ENCODE measurements around the gene CDKN2C.

Gene CDKN2C

DNA sequence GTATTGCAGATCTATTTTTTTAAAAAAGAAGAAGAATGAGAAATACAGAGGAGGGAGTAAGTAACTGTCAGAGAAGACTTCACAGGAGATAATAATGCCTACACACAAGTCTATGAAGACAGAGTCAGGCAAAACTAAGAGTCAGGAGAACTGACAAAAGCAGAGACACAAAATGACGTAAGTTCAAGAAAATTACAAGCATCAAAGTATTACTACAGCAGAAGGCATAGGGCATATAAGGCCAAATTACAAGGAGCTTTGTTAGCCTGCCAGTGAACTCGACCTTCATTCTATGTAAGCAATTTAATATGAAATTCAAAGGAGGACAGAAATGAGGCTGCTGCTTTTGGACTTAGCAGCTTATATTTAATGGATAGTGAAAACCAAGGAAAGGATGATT lies 33.7 kb upstream of the CDKN2C start:
- Histone ChIP-seq H3F3A (ENCODE audit: insufficient read depth, low read length) (no peaks in the 10 kb centered on the region), H3K4me2 (ENCODE audit: low read length) (no peak overlapping the region), H3K9ac (ENCODE audit: low read length) (no peak overlapping the region), H3K9me3 (ENCODE audit: low read length) (no peaks in the 10 kb centered on the region), H3K27ac (ENCODE audit: low read depth, low read length, poor library complexity, severe bottlenecking) (no peak overlapping the region), H2AFZ (ENCODE audit: low read length) (no peak overlapping the region), H3K27me3 (ENCODE audit: insufficient read depth, low read length) (no peaks in the 10 kb centered on the region), H3K36me3 (ENCODE audit: insufficient read depth, low read length) (0 out of 2 replicates have a peak, but pooled peaks cover 5% of the 10 kb centered on the region), H3K9me2 (ENCODE audit: low read depth, low read length) (no peaks in the 10 kb centered on the region), H3K4me3 (ENCODE audit: low read depth, low read length, poor library complexity, severe bottlenecking) (no peak overlapping the region), H3K4me1 (ENCODE audit: insufficient read depth, low read length, severe bottlenecking) (no peaks in the 10 kb centered on the region), H3K79me2 (ENCODE audit: insufficient read depth, low read length) (peaks cover 84% of the 10 kb centered on the region), H4K20me1 (ENCODE audit: insufficient read depth, low read length) (no peaks in the 10 kb centered on the region)
- TF ChIP-seq, protein P1, sequence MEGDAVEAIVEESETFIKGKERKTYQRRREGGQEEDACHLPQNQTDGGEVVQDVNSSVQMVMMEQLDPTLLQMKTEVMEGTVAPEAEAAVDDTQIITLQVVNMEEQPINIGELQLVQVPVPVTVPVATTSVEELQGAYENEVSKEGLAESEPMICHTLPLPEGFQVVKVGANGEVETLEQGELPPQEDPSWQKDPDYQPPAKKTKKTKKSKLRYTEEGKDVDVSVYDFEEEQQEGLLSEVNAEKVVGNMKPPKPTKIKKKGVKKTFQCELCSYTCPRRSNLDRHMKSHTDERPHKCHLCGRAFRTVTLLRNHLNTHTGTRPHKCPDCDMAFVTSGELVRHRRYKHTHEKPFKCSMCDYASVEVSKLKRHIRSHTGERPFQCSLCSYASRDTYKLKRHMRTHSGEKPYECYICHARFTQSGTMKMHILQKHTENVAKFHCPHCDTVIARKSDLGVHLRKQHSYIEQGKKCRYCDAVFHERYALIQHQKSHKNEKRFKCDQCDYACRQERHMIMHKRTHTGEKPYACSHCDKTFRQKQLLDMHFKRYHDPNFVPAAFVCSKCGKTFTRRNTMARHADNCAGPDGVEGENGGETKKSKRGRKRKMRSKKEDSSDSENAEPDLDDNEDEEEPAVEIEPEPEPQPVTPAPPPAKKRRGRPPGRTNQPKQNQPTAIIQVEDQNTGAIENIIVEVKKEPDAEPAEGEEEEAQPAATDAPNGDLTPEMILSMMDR (IDR thresholded peaks at IDR 0.05; ENCODE audit: low read length), result no peak
- TF ChIP-seq EZH2 (IDR thresholded peaks at IDR 0.05; ENCODE audit: borderline replicate concordance, low read length), result no peak

GRCh38 chr1:50940291-50940690 lies 29.8 kb upstream of the CDKN2C start:
- Histone ChIP-seq H3K4me1 (ENCODE audit: insufficient read depth, low read length, severe bottlenecking) (no peaks in the 10 kb centered on the region), H3K36me3 (ENCODE audit: insufficient read depth, low read length) (peaks cover 22% of the 10 kb centered on the region; the same call in 1 of the 2 replicates), H4K20me1 (ENCODE audit: insufficient read depth, low read length) (no peaks in the 10 kb centered on the region), H3K27ac (ENCODE audit: low read depth, low read length, poor library complexity, severe bottlenecking) (no peak overlapping the region), H3K4me3 (ENCODE audit: low read depth, low read length, poor library complexity, severe bottlenecking) (no peak overlapping the region), H3K9me3 (ENCODE audit: low read length) (no peaks in the 10 kb centered on the region), H3K9ac (ENCODE audit: low read length) (no peak overlapping the region), H3K79me2 (ENCODE audit: insufficient read depth, low read length) (peaks cover 97% of the 10 kb centered on the region), H2AFZ (ENCODE audit: low read length) (no peak overlapping the region), H3K9me2 (ENCODE audit: low read depth, low read length) (no peaks in the 10 kb centered on the region), H3K4me2 (ENCODE audit: low read length) (no peak overlapping the region), H3F3A (ENCODE audit: insufficient read depth, low read length) (no peaks in the 10 kb centered on the region), H3K27me3 (ENCODE audit: insufficient read depth, low read length) (no peaks in the 10 kb centered on the region)
- TF ChIP-seq EZH2 (IDR thresholded peaks at IDR 0.05; ENCODE audit: borderline replicate concordance, low read length), result no peak
- TF ChIP-seq, protein P1 (IDR thresholded peaks at IDR 0.05; ENCODE audit: low read length), result no peak

DNA sequence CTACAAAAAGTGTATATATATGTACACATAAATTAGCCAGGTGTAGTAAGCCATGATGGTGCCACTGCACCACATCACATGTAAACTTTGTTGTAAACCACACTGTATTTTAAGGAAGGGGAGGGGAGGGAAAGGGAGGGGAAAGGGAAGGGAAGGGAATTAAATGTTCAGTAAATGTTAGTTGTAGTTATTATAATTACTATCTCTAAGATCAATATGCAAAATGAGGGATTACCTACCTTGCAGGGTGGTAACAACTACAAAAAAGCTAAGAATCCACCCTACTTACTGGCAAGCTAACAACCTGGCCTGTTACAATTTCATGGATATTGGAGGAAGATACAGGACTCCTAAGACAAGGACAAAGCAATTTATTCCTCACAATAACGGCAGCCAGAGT lies 27.7 kb upstream of the CDKN2C start:
- H3K36me3 ChIP-seq (ENCODE audit: insufficient read depth, low read length), result peaks cover 31% of the 10 kb centered on the region; the same call in 1 of the 2 replicates
- H3K27me3 ChIP-seq (ENCODE audit: insufficient read depth, low read length), result no peaks in the 10 kb centered on the region
- H3K4me3 ChIP-seq (ENCODE audit: low read depth, low read length, poor library complexity, severe bottlenecking), result no peak overlapping the region
- no peaks in the 10 kb centered on the region for H3F3A ChIP-seq (ENCODE audit: insufficient read depth, low read length)
- H2AFZ ChIP-seq (ENCODE audit: low read length), result no peak overlapping the region
- no peaks in the 10 kb centered on the region for H3K9me3 ChIP-seq (ENCODE audit: low read length)
- H3K9ac ChIP-seq (ENCODE audit: low read length), result no peak overlapping the region
- no peak overlapping the region for H3K27ac ChIP-seq (ENCODE audit: low read depth, low read length, poor library complexity, severe bottlenecking)
- H3K9me2 ChIP-seq (ENCODE audit: low read depth, low read length), result no peaks in the 10 kb centered on the region
- no peaks in the 10 kb centered on the region for H4K20me1 ChIP-seq (ENCODE audit: insufficient read depth, low read length)
- no peak overlapping the region for H3K4me2 ChIP-seq (ENCODE audit: low read length)
- TF ChIP-seq EZH2 (IDR thresholded peaks at IDR 0.05; ENCODE audit: borderline replicate concordance, low read length), result no peak
- TF ChIP-seq, protein P1 (IDR thresholded peaks at IDR 0.05; ENCODE audit: low read length), result no peak
- peaks cover 97% of the 10 kb centered on the region for H3K79me2 ChIP-seq (ENCODE audit: insufficient read depth, low read length)
- H3K4me1 ChIP-seq (ENCODE audit: insufficient read depth, low read length, severe bottlenecking), result no peaks in the 10 kb centered on the region

Measured in OCI-LY1 (cell line).